ENCODE results near the gene BANF2.

DNA sequence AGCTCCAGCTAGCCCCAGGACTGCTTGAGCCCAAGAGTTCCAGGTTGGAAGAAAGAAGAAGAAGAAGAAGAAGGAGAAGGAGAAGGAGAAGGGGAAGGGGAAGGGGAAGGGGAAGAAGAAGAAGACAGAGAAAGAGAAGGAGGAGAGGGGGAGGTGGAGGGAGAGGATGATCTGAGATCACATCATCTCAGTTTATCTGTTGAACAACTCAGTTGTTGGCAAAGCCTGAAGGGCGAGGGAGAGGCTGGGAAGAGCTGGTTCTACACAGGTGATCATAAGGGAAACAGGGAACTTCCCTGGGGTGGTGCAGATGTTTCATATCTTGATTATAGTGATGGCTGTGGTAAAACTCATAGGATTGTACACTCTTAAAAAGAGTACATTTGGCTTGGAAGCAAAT, 14.6 kb upstream of the BANF2 start:
- TF ChIP-seq POLR2A (IDR thresholded peaks at IDR 0.05; ENCODE audit: low read length), result no peak
- no peak for TF ChIP-seq GATA1 (IDR thresholded peaks at IDR 0.05; ENCODE audit: low read depth, low read length)
